GM04503 (cell line): ENCODE measurements around the gene NUP58.

ENCODE experiments used
- DNase-seq: peaks from one replicate; pipeline ENCODE4 v3.0.0-alpha.2; 2012; ENCODE audit warnings: low read depth

The NUP58 gene

GRCh38 chr13:25301347-25302113 is at the start of gene NUP58:
NUP58 (plus strand) TSS chr13:25301625; CDS start chr13:25301774, 149 bp downstream.
- peak; percentile 70 for DNase-seq

GRCh38 chr13:25252225-25252624 is 49.2 kb upstream of the NUP58 start:
- no peak for DNase-seq

- DNase-seq = no peak
These were observed 48.7 kb upstream of the NUP58 start for GRCh38 chr13:25252752-25253151.

GRCh38 chr13:25253702-25254101 is 47.7 kb upstream of the NUP58 start:
- DNase-seq = no peak

GRCh38 chr13:25262261-25262660 is 39.2 kb upstream of the NUP58 start:
- DNase-seq = no peak

GRCh38 chr13:25266706-25267105 is 34.7 kb upstream of the NUP58 start:
- no peak for DNase-seq

- DNase-seq = no peak
These were observed 33.7 kb upstream of the NUP58 start for GRCh38 chr13:25267715-25268114.

GRCh38 chr13:25268561-25268960 is 32.9 kb upstream of the NUP58 start:
- DNase-seq = no peak

GRCh38 chr13:25276748-25277147 is 24.7 kb upstream of the NUP58 start:
- DNase-seq = no peak

- no peak for DNase-seq
These were observed 21.0 kb upstream of the NUP58 start for GRCh38 chr13:25280396-25280795.

GRCh38 chr13:25281193-25281934 is 20.1 kb upstream of the NUP58 start:
- no peak for DNase-seq

- no peak for DNase-seq
These were observed 19.5 kb upstream of the NUP58 start for GRCh38 chr13:25281935-25282332.

- DNase-seq = no peak
These were observed 15.0 kb upstream of the NUP58 start for GRCh38 chr13:25286308-25286968.

GRCh38 chr13:25286969-25287961 is 14.2 kb upstream of the NUP58 start, which contains the start of gene MTMR6:
MTMR6 (minus strand) TSS chr13:25287488; CDS start chr13:25287247, 241 bp downstream.
- peak; percentile 34 for DNase-seq

GRCh38 chr13:25288966-25289365 is 12.5 kb upstream of the NUP58 start:
- DNase-seq = no peak

- DNase-seq = no peak
These were observed 9.7 kb upstream of the NUP58 start for GRCh38 chr13:25291691-25292090.

- DNase-seq = no peak
These were observed 9.1 kb upstream of the NUP58 start for GRCh38 chr13:25292301-25292700.

GRCh38 chr13:25295228-25295627 is 6.2 kb upstream of the NUP58 start:
- DNase-seq = no peak

GRCh38 chr13:25295701-25296100 is 5.7 kb upstream of the NUP58 start:
- no peak for DNase-seq

GRCh38 chr13:25300861-25301346 is 521 bp upstream of the NUP58 start:
- DNase-seq = no peak

- no peak for DNase-seq
These were observed 696 bp downstream of the NUP58 start for GRCh38 chr13:25302121-25302520.
